PC-3 (cell line): ENCODE measurements around the gene PIEZO1. TPM values are rescaled to one million over a fixed set of nuclear protein-coding genes. Genes with fewer than 3 reads are reported as not detected.

Experiments used
- ATAC-seq: fragments of 200-7000 bp; cut with Tn5 transposase; 2 replicates; pipeline ENCODE4 v1.9.1; 2020; ENCODE audit warnings: mild to moderate bottlenecking, moderate library complexity
- BruUV-seq: library from RNA; stranded (reverse); fragments of 400-500 nt; replicated peaks from 2 replicates; lab custom pipeline; 2021; lab: Mats Ljungman, UMichigan
- CTCF ChIA-PET: fragments of 300-600 bp; sonication (Branson Sonifier 250); formaldehyde crosslinking; loops from one replicate; lab custom pipeline; 2022; ENCODE audit warnings: antibody characterized with exemption; lab: Charles Lee
- POLR2A ChIA-PET: fragments of 300-600 bp; sonication (Branson Sonifier 250); formaldehyde crosslinking; loops from one replicate; lab custom pipeline; 2022; ENCODE audit warnings: antibody characterized with exemption; ENCODE audit not compliant: unreplicated experiment; lab: Charles Lee
- DNase-seq: peaks from one replicate; pipeline ENCODE4 v3.0.0-alpha.2; 2015
- H2AFZ ChIP-seq: fragments of 300-600 bp; sonication (generic); 2 replicates; pipeline ENCODE4 v1.6.0; 2016; ENCODE audit warnings: antibody characterized with exemption, low read length
- H3F3A ChIP-seq: fragments of 300-600 bp; sonication (generic); one replicate; pipeline ENCODE4 v1.6.0; 2017; ENCODE audit warnings: antibody characterized with exemption, low read length, control low read depth, mild to moderate bottlenecking; ENCODE audit not compliant: unreplicated experiment
- H3K27ac ChIP-seq: fragments of 300-600 bp; sonication (generic); 2 replicates; pipeline ENCODE4 v1.5.1; 2016; ENCODE audit warnings: mild to moderate bottlenecking, low read length
- H3K27me3 ChIP-seq: fragments of 300-600 bp; sonication (generic); 2 replicates; pipeline ENCODE4 v1.6.1; 2016; ENCODE audit warnings: low read length, mixed read lengths
- H3K36me3 ChIP-seq: fragments of 300-600 bp; sonication (generic); 2 replicates; pipeline ENCODE4 v1.6.1; 2016; ENCODE audit warnings: low read depth, mixed run types, low read length, mixed read lengths
- H3K4me1 ChIP-seq: fragments of 300-600 bp; sonication (generic); 2 replicates; pipeline ENCODE4 v1.5.1; 2016; ENCODE audit warnings: low read length; ENCODE audit not compliant: insufficient read depth
- H3K4me2 ChIP-seq: fragments of 300-600 bp; sonication (generic); 2 replicates; pipeline ENCODE4 v1.6.0; 2016; ENCODE audit warnings: low read length
- H3K4me3 ChIP-seq: fragments of 300-600 bp; sonication (generic); 2 replicates; pipeline ENCODE4 v1.5.1; 2016; ENCODE audit warnings: mild to moderate bottlenecking, low read length, mixed read lengths
- H3K79me2 ChIP-seq: fragments of 300-600 bp; sonication (generic); 2 replicates; pipeline ENCODE4 v1.6.1; 2017; ENCODE audit warnings: low read length, mixed read lengths
- H3K9ac ChIP-seq: fragments of 300-600 bp; sonication (generic); 2 replicates; pipeline ENCODE4 v1.6.0; 2016; ENCODE audit warnings: mild to moderate bottlenecking, low read length
- H3K9me2 ChIP-seq: fragments of 300-600 bp; sonication (generic); replicated peaks from 2 replicates; pipeline ENCODE4 v1.6.1; 2016; ENCODE audit warnings: mixed run types, low read length, mixed read lengths
- H3K9me3 ChIP-seq: fragments of 300-600 bp; sonication (generic); 2 replicates; pipeline ENCODE4 v1.6.1; 2016; ENCODE audit warnings: low read length, mixed read lengths
- H4K20me1 ChIP-seq: fragments of 300-600 bp; sonication (generic); 2 replicates; pipeline ENCODE4 v1.6.1; 2016; ENCODE audit warnings: low read length, mixed read lengths
- CTCF ChIP-seq: fragments of 300-600 bp; sonication (generic); conservative IDR thresholded peaks from 2 replicates; pipeline ENCODE4 v1.5.1; 2017; ENCODE audit warnings: antibody characterized with exemption, low read depth, mild to moderate bottlenecking, low read length
- EZH2 ChIP-seq: fragments of 300-600 bp; sonication (generic); IDR thresholded peaks from one replicate; pipeline ENCODE4 v1.6.1; 2017; ENCODE audit warnings: antibody characterized with exemption, mild to moderate bottlenecking, low read length; ENCODE audit not compliant: unreplicated experiment
- EZH2phosphoT487 ChIP-seq: fragments of 300-600 bp; sonication (generic); IDR thresholded peaks from 2 replicates; pipeline ENCODE4 v1.6.1; 2018; ENCODE audit warnings: mild to moderate bottlenecking, antibody characterized with exemption, low read length, borderline replicate concordance
- intact Hi-C: fragments of 100-400 bp; cut with micrococcal nuclease; formaldehyde crosslinking; loops from 2 replicates; pipeline ENCODE4 v1.9.0; 2023
- total RNA-seq: library from RNA; depleted of rRNA; stranded (reverse); fragments of >200 nt; gene quantifications from 2 replicates; pipeline ENCODE4 v1.2.3, GENCODE V29; 2014

PIEZO1 gene
- total RNA-seq, 1 experiment from 2014 or later: 180 TPM

GRCh38 chr16:88691129-88691813, 93.7 kb downstream of the PIEZO1 start:
- no peak for ATAC-seq
- H4K20me1 ChIP-seq: no peaks in the 10 kb centered on the region
- H3K36me3 ChIP-seq: no peaks in the 10 kb centered on the region
- no peaks in the 10 kb centered on the region for H3K9me2 ChIP-seq
- H3K4me1 ChIP-seq: 0 out of 2 replicates have a peak, but pooled peaks cover 3% of the 10 kb centered on the region
- no peak overlapping the region for H3K4me3 ChIP-seq
- no peak overlapping the region for H2AFZ ChIP-seq
- no peaks in the 10 kb centered on the region for H3K79me2 ChIP-seq
- H3K4me2 ChIP-seq: no peak overlapping the region
- no TSS peak for BruUV-seq
- no peak for TF ChIP-seq EZH2phosphoT487
- no peak for TF ChIP-seq CTCF
- no peak for TF ChIP-seq EZH2
- H3K9me3 ChIP-seq: no peaks in the 10 kb centered on the region
- H3K27ac ChIP-seq: no peak overlapping the region
- no peaks in the 10 kb centered on the region for H3F3A ChIP-seq
- ChIA-PET CTCF (no interaction called here), POLR2A (no interaction called here)
- no peak overlapping the region for H3K9ac ChIP-seq
- no peaks in the 10 kb centered on the region for H3K27me3 ChIP-seq
- DNase-seq: no peak
- intact Hi-C loops: no loop called here

- H3K9me2 ChIP-seq: no peaks in the 10 kb centered on the region
- no peaks in the 10 kb centered on the region for H4K20me1 ChIP-seq
- no peak overlapping the region for H3K4me2 ChIP-seq
- no peaks in the 10 kb centered on the region for H3F3A ChIP-seq
- TF ChIP-seq CTCF (no peak), EZH2 (no peak), EZH2phosphoT487 (no peak)
- ATAC-seq: no peak
- ChIA-PET CTCF (no interaction called here), POLR2A (no interaction called here)
- intact Hi-C loops: no loop called here
- H3K9ac ChIP-seq: no peak overlapping the region
- no peak overlapping the region for H3K4me3 ChIP-seq
- H3K9me3 ChIP-seq: no peaks in the 10 kb centered on the region
- H3K27me3 ChIP-seq: no peaks in the 10 kb centered on the region
- 0 out of 2 replicates have a peak, but pooled peaks cover 3% of the 10 kb centered on the region for H3K4me1 ChIP-seq
- no TSS peak for BruUV-seq
- no peaks in the 10 kb centered on the region for H3K79me2 ChIP-seq
- no peak for DNase-seq
- no peak overlapping the region for H2AFZ ChIP-seq
- H3K27ac ChIP-seq: no peak overlapping the region
- no peaks in the 10 kb centered on the region for H3K36me3 ChIP-seq
Observed at GRCh38 chr16:88690341-88691128, 94.5 kb downstream of the PIEZO1 start.
